CD4-positive, alpha-beta T cell treated with Interleukin-1 beta for 1 hour (primary cell): ENCODE data around the gene CCSAP.

Experiments used
- DNase-seq, 2 donors: peaks; one replicate each; pipeline ENCODE4 v3.0.0-alpha.2; 2020 to 2022

The CCSAP gene

GRCh38 chr1:229364207-229365065 is 21.6 kb upstream of the CCSAP start:
- no peak for DNase-seq

- no peak for DNase-seq
These were observed 20.9 kb upstream of the CCSAP start for GRCh38 chr1:229363723-229364122.

GRCh38 chr1:229360420-229360819 is 17.6 kb upstream of the CCSAP start:
- no peak for DNase-seq

GRCh38 chr1:229355661-229356060 is 12.8 kb upstream of the CCSAP start:
- no peak for DNase-seq

- no peak for DNase-seq
These were observed 11.4 kb upstream of the CCSAP start for GRCh38 chr1:229354226-229354625.

- no peak for DNase-seq
These were observed 10.1 kb upstream of the CCSAP start for GRCh38 chr1:229352975-229353374.

- DNase-seq = no peak
These were observed 6.9 kb upstream of the CCSAP start for GRCh38 chr1:229349463-229350385.

- DNase-seq = no peak
These were observed 4.7 kb upstream of the CCSAP start for GRCh38 chr1:229347528-229347927.

GRCh38 chr1:229344937-229345684 is 2.3 kb upstream of the CCSAP start:
- no peak for DNase-seq

GRCh38 chr1:229344139-229344538 is 1.3 kb upstream of the CCSAP start:
- DNase-seq = no peak

- peak; percentile 84 to 89 for DNase-seq
These were observed 832 bp downstream of the CCSAP start for GRCh38 chr1:229341774-229342655.

GRCh38 chr1:229340496-229340895 is 2.4 kb downstream of the CCSAP start:
- DNase-seq = no peak

GRCh38 chr1:229339520-229339919 is 3.3 kb downstream of the CCSAP start:
- DNase-seq = no peak

- no peak for DNase-seq
These were observed 3.8 kb downstream of the CCSAP start for GRCh38 chr1:229339086-229339485.

GRCh38 chr1:229336345-229336744 is 6.5 kb downstream of the CCSAP start:
- no peak for DNase-seq

GRCh38 chr1:229334716-229335115 is 8.1 kb downstream of the CCSAP start:
- no peak for DNase-seq

GRCh38 chr1:229334269-229334668 is 8.6 kb downstream of the CCSAP start:
- no peak for DNase-seq

GRCh38 chr1:229328598-229329362 is 14.1 kb downstream of the CCSAP start:
- no peak for DNase-seq

GRCh38 chr1:229327765-229328164 is 15.1 kb downstream of the CCSAP start:
- peak; percentile 43 to 60 for DNase-seq

GRCh38 chr1:229326601-229327000 is 16.2 kb downstream of the CCSAP start:
- peak in 1 of 2 donors; percentile 41 for DNase-seq

GRCh38 chr1:229325853-229326487 is 16.9 kb downstream of the CCSAP start:
- no peak for DNase-seq
